ENCODE results near the gene FBXW8.

FBXW8 gene

GRCh38 chr12:116999066-116999465 is 88.3 kb downstream of the FBXW8 start:
- H3K36me3 ChIP-seq (ENCODE audit: control insufficient read depth, insufficient read depth, low read length): peaks cover 3% of the 10 kb centered on the region
- no peak overlapping the region for H3K9ac ChIP-seq (ENCODE audit: low read length)
- H3K4me3 ChIP-seq (ENCODE audit: low read length): no peak overlapping the region
- no peaks in the 10 kb centered on the region for H3K4me1 ChIP-seq (ENCODE audit: control insufficient read depth, insufficient read depth, low read length)
- H3K9me3 ChIP-seq (ENCODE audit: control insufficient read depth, low read length): no peaks in the 10 kb centered on the region
- no peaks in the 10 kb centered on the region for H3K27me3 ChIP-seq (ENCODE audit: control insufficient read depth, insufficient read depth, low read length)

GRCh38 chr12:117000316-117000715 is 89.6 kb downstream of the FBXW8 start:
- peaks cover 3% of the 10 kb centered on the region for H3K36me3 ChIP-seq (ENCODE audit: control insufficient read depth, insufficient read depth, low read length)
- H3K9ac ChIP-seq (ENCODE audit: low read length): no peak overlapping the region
- no peak overlapping the region for H3K4me3 ChIP-seq (ENCODE audit: low read length)
- H3K9me3 ChIP-seq (ENCODE audit: control insufficient read depth, low read length): no peaks in the 10 kb centered on the region
- H3K4me1 ChIP-seq (ENCODE audit: control insufficient read depth, insufficient read depth, low read length): no peaks in the 10 kb centered on the region
- no peaks in the 10 kb centered on the region for H3K27me3 ChIP-seq (ENCODE audit: control insufficient read depth, insufficient read depth, low read length)

DNA sequence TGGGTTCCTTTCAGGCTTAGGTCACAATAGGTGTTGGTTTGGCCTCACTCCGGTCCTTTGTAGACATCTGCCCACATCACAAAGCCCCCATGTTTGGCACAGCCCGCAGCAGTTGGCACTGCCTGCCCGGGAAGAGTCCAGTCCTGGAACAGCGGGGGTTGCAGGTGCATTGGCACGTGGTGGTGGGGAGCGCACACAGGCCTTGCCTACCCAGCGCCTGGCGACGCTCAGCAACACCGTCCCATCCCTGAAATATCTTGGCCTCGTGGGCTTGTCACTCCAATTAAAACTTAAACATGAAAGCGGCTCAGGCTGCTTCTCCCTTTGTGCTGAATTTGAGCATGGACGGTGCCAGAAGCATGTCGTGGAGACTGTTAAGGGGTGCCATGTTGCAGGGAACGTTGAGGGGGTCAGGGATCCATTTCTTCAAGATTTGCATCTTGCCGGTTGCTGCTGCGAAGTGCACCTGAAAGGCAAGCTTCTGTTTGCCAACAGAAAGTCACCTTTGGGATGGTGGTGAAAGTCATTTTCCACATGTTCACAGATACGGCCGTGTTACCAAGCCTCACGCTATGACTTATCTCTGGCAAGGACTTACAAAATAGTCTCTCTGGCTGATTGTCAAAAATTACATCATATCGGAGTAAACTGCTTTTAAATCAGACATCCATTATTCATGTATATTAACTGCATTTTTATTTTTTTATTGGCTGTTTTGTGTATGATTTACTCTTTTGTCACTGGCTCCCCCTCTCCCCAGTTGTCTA is 91.5 kb downstream of the FBXW8 start:
- no peaks in the 10 kb centered on the region for H3K4me1 ChIP-seq (ENCODE audit: control insufficient read depth, insufficient read depth, low read length)
- no peak overlapping the region for H3K4me3 ChIP-seq (ENCODE audit: low read length)
- no peak overlapping the region for H3K9ac ChIP-seq (ENCODE audit: low read length)
- H3K9me3 ChIP-seq (ENCODE audit: control insufficient read depth, low read length): no peaks in the 10 kb centered on the region
- H3K36me3 ChIP-seq (ENCODE audit: control insufficient read depth, insufficient read depth, low read length): peaks cover 3% of the 10 kb centered on the region
- H3K27me3 ChIP-seq (ENCODE audit: control insufficient read depth, insufficient read depth, low read length): no peaks in the 10 kb centered on the region

DNA sequence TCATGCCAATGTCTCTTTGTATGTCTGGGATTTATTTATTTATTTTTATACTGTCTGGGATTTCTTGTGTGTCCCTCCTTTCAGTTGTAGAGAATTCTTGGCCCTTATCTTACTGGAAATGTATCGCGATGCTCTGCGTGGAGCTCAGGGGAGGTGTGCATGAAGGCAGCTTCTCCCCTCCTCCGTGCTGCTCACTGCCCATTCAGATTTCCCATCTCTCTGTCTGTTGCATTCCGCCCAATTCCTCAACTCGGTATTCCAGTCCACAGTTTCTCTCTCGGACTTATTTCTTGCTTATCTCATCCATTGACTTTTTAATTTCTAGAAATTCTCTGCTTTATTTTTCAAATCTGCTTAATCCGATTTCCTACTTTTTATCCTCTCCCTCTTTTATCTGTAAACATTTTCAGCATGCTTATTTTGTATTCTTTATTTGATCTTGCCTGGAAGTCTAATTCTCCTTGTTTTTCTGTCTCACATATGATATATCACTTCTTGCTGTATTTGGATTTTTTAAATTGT is 93.2 kb downstream of the FBXW8 start:
- Histone ChIP-seq H3K9ac (ENCODE audit: low read length) (no peak overlapping the region), H3K27me3 (ENCODE audit: control insufficient read depth, insufficient read depth, low read length) (no peaks in the 10 kb centered on the region), H3K9me3 (ENCODE audit: control insufficient read depth, low read length) (no peaks in the 10 kb centered on the region), H3K4me3 (ENCODE audit: low read length) (no peak overlapping the region), H3K4me1 (ENCODE audit: control insufficient read depth, insufficient read depth, low read length) (no peaks in the 10 kb centered on the region), H3K36me3 (ENCODE audit: control insufficient read depth, insufficient read depth, low read length) (peaks cover 3% of the 10 kb centered on the region)

DNA sequence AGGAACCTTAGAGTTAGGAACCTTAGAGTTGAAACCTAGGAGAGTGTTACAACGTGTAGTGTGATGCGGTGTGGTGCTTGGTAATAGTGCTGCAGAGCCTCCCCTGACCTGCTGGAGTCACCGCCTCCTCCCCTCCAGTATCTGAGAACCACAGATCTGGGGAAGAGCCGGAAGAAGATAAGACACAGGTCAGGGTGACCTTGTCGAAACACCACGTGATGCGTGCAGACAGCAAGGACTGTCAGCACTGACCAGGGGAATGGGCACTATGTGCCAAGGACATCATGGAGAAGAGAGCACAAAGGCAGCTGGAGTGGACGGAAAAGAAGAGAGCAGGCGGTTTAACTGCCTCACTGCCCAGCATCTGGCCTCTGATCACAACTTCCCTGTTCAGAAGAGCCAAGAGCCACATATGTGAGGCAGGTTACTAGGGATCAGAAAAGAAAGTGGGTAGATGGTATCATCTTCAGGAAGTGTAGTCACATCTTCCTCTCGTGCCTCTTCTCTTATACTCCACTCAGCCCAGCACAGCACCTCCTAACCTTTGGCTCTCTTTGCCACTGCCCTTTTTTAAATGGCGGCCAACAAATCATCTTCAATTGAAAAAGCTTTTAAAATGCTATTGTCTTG is 94.8 kb downstream of the FBXW8 start:
- no peaks in the 10 kb centered on the region for H3K9me3 ChIP-seq (ENCODE audit: control insufficient read depth, low read length)
- H3K27me3 ChIP-seq (ENCODE audit: control insufficient read depth, insufficient read depth, low read length): no peaks in the 10 kb centered on the region

DNA sequence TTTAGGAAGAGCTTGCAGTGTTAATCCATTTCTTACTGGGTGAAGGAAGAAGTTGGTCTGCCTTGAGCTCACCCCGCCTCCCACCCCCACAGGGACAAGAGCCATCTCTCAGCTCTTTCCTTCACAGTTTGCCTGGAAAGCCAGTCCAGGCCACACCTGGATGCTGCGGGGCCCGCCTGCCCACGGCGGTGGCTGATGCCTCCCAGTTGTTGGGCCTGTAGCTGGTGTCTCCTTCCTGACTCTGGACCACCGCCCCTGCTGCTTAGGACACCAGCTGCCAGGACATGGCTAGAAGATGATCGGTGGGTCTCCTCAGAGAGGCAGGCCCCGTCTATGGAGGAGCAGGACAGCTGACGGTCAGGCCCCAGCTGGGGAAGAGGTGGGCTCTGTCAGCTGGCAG is 95.6 kb downstream of the FBXW8 start:
- H3K27me3 ChIP-seq (ENCODE audit: control insufficient read depth, insufficient read depth, low read length): no peaks in the 10 kb centered on the region
- no peak overlapping the region for H3K9ac ChIP-seq (ENCODE audit: low read length)
- H3K4me3 ChIP-seq (ENCODE audit: low read length): no peak overlapping the region
- no peaks in the 10 kb centered on the region for H3K4me1 ChIP-seq (ENCODE audit: control insufficient read depth, insufficient read depth, low read length)
- H3K36me3 ChIP-seq (ENCODE audit: control insufficient read depth, insufficient read depth, low read length): peaks cover 3% of the 10 kb centered on the region
- H3K9me3 ChIP-seq (ENCODE audit: control insufficient read depth, low read length): no peaks in the 10 kb centered on the region

More for the DNA sequence above, 94.8 kb downstream of the FBXW8 start:
- Histone ChIP-seq H3K4me1 (ENCODE audit: control insufficient read depth, insufficient read depth, low read length) (no peaks in the 10 kb centered on the region), H3K4me3 (ENCODE audit: low read length) (no peak overlapping the region), H3K36me3 (ENCODE audit: control insufficient read depth, insufficient read depth, low read length) (peaks cover 3% of the 10 kb centered on the region), H3K9ac (ENCODE audit: low read length) (no peak overlapping the region)

DNA sequence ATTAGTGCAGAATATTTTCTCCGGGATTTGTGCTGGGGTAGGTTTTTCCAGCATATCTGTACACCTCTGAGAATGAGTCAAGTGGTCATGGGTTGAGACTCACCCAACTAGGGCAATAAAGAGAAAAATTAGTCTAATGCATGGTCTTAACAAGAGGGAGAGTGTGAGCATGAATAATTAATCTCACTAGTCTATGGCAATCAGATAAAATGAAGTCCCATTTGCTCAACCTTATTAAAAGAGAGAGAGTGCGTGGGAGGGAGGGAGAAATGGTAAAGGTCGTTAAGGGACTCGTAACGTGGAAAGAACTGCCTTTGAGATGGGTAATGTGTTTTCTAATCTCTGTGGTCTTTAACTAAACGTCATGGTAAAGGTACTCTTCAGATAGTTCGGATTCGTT is 96.8 kb downstream of the FBXW8 start:
- Histone ChIP-seq H3K9ac (ENCODE audit: low read length) (no peak overlapping the region), H3K27me3 (ENCODE audit: control insufficient read depth, insufficient read depth, low read length) (no peaks in the 10 kb centered on the region), H3K4me3 (ENCODE audit: low read length) (no peak overlapping the region), H3K4me1 (ENCODE audit: control insufficient read depth, insufficient read depth, low read length) (no peaks in the 10 kb centered on the region), H3K36me3 (ENCODE audit: control insufficient read depth, insufficient read depth, low read length) (peaks cover 3% of the 10 kb centered on the region), H3K9me3 (ENCODE audit: control insufficient read depth, low read length) (no peaks in the 10 kb centered on the region)

DNA sequence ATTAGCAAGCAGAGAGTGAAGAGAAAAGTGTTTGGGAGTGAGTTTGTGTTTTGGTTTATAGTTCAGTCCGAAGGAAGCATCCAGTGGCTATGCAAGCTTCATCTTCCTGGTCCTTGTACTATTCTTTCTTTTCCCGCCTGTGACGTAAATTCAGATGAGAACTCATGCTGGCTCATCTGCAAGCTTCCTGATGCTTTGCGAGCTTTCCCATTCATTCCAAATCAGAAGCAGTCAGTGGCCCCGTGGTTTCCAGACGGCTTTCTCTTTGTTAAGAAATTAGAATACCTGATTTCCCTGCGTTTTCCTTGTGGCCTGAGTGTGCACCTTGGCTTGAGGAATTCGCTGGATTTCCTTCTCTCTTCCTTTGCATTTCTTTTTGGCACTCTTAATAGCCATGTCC is 99.0 kb downstream of the FBXW8 start:
- Histone ChIP-seq H3K9me3 (ENCODE audit: control insufficient read depth, low read length) (no peaks in the 10 kb centered on the region), H3K27me3 (ENCODE audit: control insufficient read depth, insufficient read depth, low read length) (no peaks in the 10 kb centered on the region), H3K9ac (ENCODE audit: low read length) (no peak overlapping the region), H3K4me1 (ENCODE audit: control insufficient read depth, insufficient read depth, low read length) (peaks cover 6% of the 10 kb centered on the region), H3K36me3 (ENCODE audit: control insufficient read depth, insufficient read depth, low read length) (no peaks in the 10 kb centered on the region), H3K4me3 (ENCODE audit: low read length) (no peak overlapping the region)

DNA sequence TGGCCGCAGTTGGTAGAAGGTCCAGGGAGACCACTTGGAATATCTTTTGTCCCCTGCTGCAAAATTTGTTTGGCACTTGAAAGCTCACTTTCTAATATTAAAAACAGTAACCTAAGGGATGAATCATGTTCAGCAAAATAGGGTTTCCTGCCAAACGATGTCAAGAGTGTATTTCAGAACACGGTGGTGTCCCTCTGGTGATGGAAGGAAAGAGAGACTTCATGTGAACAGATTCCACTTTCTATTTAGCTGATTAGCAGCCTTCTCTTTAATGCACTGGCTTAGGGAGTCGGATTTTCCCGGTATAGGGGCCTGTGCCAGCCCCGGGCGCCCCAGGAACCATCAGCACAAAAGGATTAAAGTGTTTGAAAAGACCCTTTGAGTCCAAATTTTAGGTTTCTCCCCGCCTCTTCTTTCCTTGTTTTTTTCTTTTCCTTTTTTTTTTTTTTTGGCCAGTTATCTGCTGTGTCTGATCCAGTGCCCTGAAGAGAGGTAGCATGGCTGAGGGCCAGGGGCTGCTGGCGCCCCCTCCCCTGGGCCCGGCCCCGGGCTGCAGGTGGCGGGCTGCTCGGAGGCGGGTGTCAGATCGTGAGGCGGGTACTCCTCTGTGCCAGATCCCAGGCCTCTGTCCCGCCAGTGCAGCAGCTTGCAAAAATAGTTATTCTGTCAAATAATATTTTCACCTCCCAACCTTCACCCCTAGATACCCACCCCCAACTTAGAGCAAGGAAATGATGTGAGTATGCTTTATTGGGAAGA is 100.1 kb downstream of the FBXW8 start:
- Histone ChIP-seq H3K36me3 (ENCODE audit: control insufficient read depth, insufficient read depth, low read length) (no peaks in the 10 kb centered on the region), H3K4me3 (ENCODE audit: low read length) (no peak overlapping the region), H3K27me3 (ENCODE audit: control insufficient read depth, insufficient read depth, low read length) (no peaks in the 10 kb centered on the region), H3K9ac (ENCODE audit: low read length) (no peak overlapping the region), H3K9me3 (ENCODE audit: control insufficient read depth, low read length) (no peaks in the 10 kb centered on the region), H3K4me1 (ENCODE audit: control insufficient read depth, insufficient read depth, low read length) (peaks cover 11% of the 10 kb centered on the region)

GRCh38 chr12:117011988-117012805 is 101.4 kb downstream of the FBXW8 start:
- no peaks in the 10 kb centered on the region for H3K36me3 ChIP-seq (ENCODE audit: control insufficient read depth, insufficient read depth, low read length)
- no peak overlapping the region for H3K4me3 ChIP-seq (ENCODE audit: low read length)
- H3K27me3 ChIP-seq (ENCODE audit: control insufficient read depth, insufficient read depth, low read length): no peaks in the 10 kb centered on the region

GRCh38 chr12:117013726-117014125 is 103.0 kb downstream of the FBXW8 start:
- H3K9ac ChIP-seq (ENCODE audit: low read length): no peak overlapping the region
- H3K27me3 ChIP-seq (ENCODE audit: control insufficient read depth, insufficient read depth, low read length): no peaks in the 10 kb centered on the region
- H3K4me1 ChIP-seq (ENCODE audit: control insufficient read depth, insufficient read depth, low read length): peaks cover 11% of the 10 kb centered on the region
- H3K9me3 ChIP-seq (ENCODE audit: control insufficient read depth, low read length): no peaks in the 10 kb centered on the region
- no peak overlapping the region for H3K4me3 ChIP-seq (ENCODE audit: low read length)
- H3K36me3 ChIP-seq (ENCODE audit: control insufficient read depth, insufficient read depth, low read length): no peaks in the 10 kb centered on the region

More at GRCh38 chr12:117011988-117012805, 101.4 kb downstream of the FBXW8 start:
- Histone ChIP-seq H3K9ac (ENCODE audit: low read length) (no peak overlapping the region), H3K4me1 (ENCODE audit: control insufficient read depth, insufficient read depth, low read length) (peaks cover 11% of the 10 kb centered on the region), H3K9me3 (ENCODE audit: control insufficient read depth, low read length) (no peaks in the 10 kb centered on the region)
